ENCODE results near the gene KIF3B. TPM values are rescaled to one million over a fixed set of nuclear protein-coding genes. Genes with fewer than 3 reads are reported as not detected.

KIF3B gene
- total RNA-seq, 2 donors from 2014 or later = 22.6 to 23.5 TPM

DNA sequence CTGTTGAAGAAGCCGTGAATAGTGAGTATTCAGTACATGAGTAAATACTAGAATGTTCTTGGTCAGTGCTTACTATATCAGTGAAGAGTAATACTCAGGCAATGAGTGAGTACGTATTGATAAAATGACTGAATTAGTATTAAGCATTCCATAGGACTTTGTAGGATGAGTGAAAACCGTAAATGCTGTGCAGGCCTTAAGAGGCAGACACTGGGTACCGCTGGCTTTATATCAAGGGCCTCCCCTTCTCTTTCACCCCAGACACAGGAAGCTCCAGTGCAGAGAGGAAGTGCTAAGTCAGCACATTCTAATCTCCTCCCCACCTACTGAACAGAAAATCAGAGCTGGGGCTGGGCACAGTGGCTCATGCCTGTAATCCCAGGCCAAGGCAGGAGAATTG lies 45.6 kb upstream of the KIF3B start:
- intact Hi-C loops (cut with DNase I) = no loop called here
- no peak overlapping the region for H3K4me3 ChIP-seq
- H3K27me3 ChIP-seq (replicated peaks; ENCODE audit: insufficient read depth) = no peaks in the 10 kb centered on the region
- TF ChIP-seq, protein P1, sequence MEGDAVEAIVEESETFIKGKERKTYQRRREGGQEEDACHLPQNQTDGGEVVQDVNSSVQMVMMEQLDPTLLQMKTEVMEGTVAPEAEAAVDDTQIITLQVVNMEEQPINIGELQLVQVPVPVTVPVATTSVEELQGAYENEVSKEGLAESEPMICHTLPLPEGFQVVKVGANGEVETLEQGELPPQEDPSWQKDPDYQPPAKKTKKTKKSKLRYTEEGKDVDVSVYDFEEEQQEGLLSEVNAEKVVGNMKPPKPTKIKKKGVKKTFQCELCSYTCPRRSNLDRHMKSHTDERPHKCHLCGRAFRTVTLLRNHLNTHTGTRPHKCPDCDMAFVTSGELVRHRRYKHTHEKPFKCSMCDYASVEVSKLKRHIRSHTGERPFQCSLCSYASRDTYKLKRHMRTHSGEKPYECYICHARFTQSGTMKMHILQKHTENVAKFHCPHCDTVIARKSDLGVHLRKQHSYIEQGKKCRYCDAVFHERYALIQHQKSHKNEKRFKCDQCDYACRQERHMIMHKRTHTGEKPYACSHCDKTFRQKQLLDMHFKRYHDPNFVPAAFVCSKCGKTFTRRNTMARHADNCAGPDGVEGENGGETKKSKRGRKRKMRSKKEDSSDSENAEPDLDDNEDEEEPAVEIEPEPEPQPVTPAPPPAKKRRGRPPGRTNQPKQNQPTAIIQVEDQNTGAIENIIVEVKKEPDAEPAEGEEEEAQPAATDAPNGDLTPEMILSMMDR (IDR thresholded peaks at IDR 0.05) = no peak
- no peak for TF ChIP-seq POLR2A (IDR thresholded peaks at IDR 0.05)
- TF ChIP-seq POLR2AphosphoS5 (IDR thresholded peaks at IDR 0.05) = no peak
- peaks cover 5% of the 10 kb centered on the region for H3K4me1 ChIP-seq (replicated peaks)
- 80% methylated on average over 4 of the region's 4 CpGs for WGBS
- H3K36me3 ChIP-seq = peaks cover 0 to 6% of the 10 kb centered on the region in 2 donors
- DNase-seq (ENCODE audit: low spot score) = no peak
- H3K27ac ChIP-seq = no peak overlapping the region
- H3K9me3 ChIP-seq = no peaks in the 10 kb centered on the region

DNA sequence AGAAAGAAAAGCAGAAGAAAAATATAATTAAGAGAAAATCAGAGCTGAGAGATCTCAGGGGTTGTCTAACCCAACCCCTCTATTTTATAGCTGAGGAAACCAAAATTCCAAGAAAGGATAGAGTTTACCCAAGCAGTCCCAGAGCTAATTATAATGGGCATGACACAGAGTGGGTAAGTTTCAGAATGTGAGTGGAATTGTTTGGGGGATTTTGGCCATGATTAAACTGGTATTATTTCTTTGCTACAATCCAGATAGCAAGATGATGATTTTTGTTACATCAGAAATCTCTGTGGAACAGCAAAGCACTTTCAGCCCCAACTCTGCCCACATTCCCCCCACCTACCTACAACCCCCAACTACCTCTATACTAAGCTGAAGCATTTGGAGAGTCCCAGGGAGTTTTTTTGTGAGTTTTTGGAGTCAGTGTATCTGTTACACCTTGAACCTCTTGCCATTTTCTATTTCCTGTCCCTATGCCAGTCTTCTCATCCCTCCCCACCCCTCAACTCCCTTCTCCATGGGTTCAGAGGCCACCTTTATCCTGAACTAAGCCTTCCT lies 45.0 kb upstream of the KIF3B start:
- DNase-seq (ENCODE audit: low spot score) = no peak
- no peak for TF ChIP-seq POLR2AphosphoS5 (IDR thresholded peaks at IDR 0.05)
- TF ChIP-seq, protein P1 (IDR thresholded peaks at IDR 0.05) = no peak
- no peak for TF ChIP-seq POLR2A (IDR thresholded peaks at IDR 0.05)
- H3K36me3 ChIP-seq = peaks cover 0 to 6% of the 10 kb centered on the region in 2 donors
- H3K9me3 ChIP-seq = no peaks in the 10 kb centered on the region
- no peak overlapping the region for H3K4me3 ChIP-seq
- H3K27me3 ChIP-seq (replicated peaks; ENCODE audit: insufficient read depth) = no peaks in the 10 kb centered on the region
- peaks cover 4% of the 10 kb centered on the region for H3K4me1 ChIP-seq (replicated peaks)
- H3K27ac ChIP-seq = no peak overlapping the region
- intact Hi-C loops (cut with DNase I) = no loop called here

DNA sequence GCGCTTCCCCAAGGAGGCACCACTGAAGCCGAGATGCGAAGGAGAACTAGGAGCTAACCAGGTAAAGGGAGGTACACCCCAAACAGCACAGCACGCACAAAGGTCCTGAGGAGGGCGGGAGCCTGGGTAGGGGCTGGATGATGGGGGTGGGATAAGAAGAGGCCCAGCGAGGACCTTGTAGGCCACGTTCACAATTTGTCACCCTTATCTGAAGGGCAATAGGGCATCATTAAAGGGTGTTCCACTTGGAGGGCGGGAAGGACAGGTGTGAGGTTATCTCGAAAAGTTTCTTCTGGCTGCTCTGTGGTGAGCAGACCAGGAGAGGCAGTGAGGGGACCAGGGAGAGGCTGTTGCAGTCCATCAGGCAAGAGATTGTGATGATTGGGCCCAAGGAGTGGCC lies 44.2 kb upstream of the KIF3B start:
- TF ChIP-seq, protein P1 (IDR thresholded peaks at IDR 0.05) = no peak
- no peak for TF ChIP-seq POLR2AphosphoS5 (IDR thresholded peaks at IDR 0.05)
- no peak for TF ChIP-seq POLR2A (IDR thresholded peaks at IDR 0.05)
- intact Hi-C loops (cut with DNase I) = no loop called here
- H3K27ac ChIP-seq = no peak overlapping the region
- H3K27me3 ChIP-seq (replicated peaks; ENCODE audit: insufficient read depth) = no peaks in the 10 kb centered on the region
- H3K4me3 ChIP-seq = no peak overlapping the region
- H3K4me1 ChIP-seq (replicated peaks) = no peaks in the 10 kb centered on the region
- DNase-seq (ENCODE audit: low spot score) = no peak
- 97% methylated on average over 9 of the region's 9 CpGs for WGBS
- H3K9me3 ChIP-seq = no peaks in the 10 kb centered on the region
- peaks cover 0 to 6% of the 10 kb centered on the region in 2 donors for H3K36me3 ChIP-seq

DNA sequence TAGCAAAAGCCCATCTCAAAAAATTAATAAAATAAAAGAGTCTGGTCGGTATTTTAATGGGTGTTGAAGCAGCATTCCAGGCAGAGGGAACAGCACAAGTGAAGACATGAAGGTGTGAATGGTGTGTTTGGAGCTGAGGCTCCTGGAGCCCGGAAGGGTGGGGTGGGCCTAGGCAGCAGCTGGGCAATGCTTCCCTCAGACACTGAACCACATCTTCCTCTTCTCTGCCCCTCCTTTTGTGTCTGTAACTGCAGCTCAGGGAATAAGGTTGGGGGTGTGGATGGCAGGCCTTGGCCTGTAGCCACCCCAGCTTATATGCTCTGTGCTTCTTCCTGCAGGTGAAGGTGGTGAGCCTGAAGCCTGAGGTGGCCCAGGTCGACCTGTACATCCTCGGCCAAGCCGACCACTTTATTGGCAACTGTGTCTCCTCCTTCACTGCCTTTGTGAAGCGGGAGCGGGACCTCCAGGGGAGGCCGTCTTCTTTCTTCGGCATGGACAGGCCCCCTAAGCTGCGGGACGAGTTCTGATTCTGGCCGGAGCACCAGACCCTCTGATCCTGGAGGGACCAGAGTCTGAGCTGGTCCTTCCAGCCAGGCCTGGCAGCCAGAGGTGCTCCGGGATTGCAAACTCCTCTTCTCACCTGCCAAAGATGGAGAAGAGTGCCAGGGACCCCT lies 43.2 kb upstream of the KIF3B start:
- WGBS = 91% methylated on average over 13 of the region's 13 CpGs
- intact Hi-C loops (cut with DNase I) = no loop called here
- no peak for DNase-seq (ENCODE audit: low spot score)
- Histone ChIP-seq H3K27me3 (replicated peaks; ENCODE audit: insufficient read depth) (no peaks in the 10 kb centered on the region), H3K4me1 (replicated peaks) (no peaks in the 10 kb centered on the region), H3K9me3 (no peaks in the 10 kb centered on the region), H3K4me3 (no peak overlapping the region), H3K36me3 (peaks cover 0 to 6% of the 10 kb centered on the region in 2 donors), H3K27ac (no peak overlapping the region)
- TF ChIP-seq POLR2AphosphoS5 (IDR thresholded peaks at IDR 0.05) = no peak
- TF ChIP-seq, protein P1 (IDR thresholded peaks at IDR 0.05) = no peak
- TF ChIP-seq POLR2A (IDR thresholded peaks at IDR 0.05) = no peak
